GM12878 (cell line): ENCODE measurements around the gene PRPF31.

Source experiments
- EZH2 ChIP-seq: IDR thresholded peaks from 2 replicates; pipeline ENCODE4 v1.6.1; 2012; ENCODE audit warnings: low read depth, mild to moderate bottlenecking, control low read depth, inconsistent platforms, low read length, borderline replicate concordance; ENCODE audit not compliant: control insufficient read depth
- JUND ChIP-seq: IDR thresholded peaks from 2 replicates; pipeline ENCODE4 v1.6.1; 2012; ENCODE audit warnings: low read depth, mild to moderate bottlenecking, low read length, improper control_type of control experiment, moderate library complexity
- NFYB ChIP-seq: IDR thresholded peaks from 2 replicates; pipeline ENCODE4 v1.6.1; 2011; ENCODE audit warnings: low read depth, mild to moderate bottlenecking, low read length, improper control_type of control experiment, moderate library complexity; ENCODE audit not compliant: insufficient read depth
- TARDBP ChIP-seq: IDR thresholded peaks from 2 replicates; pipeline ENCODE4 v1.6.1; 2016; ENCODE audit warnings: borderline replicate concordance
- TF ChIP-seq, protein P1 (sequence below): IDR thresholded peaks from 2 replicates; pipeline ENCODE4 v1.6.1; 2012; ENCODE audit warnings: low read length, inconsistent platforms
- TF ChIP-seq, protein P2 (sequence below), 3 experiments: IDR thresholded peaks in 2 of 3; conservative IDR thresholded peaks in 1 of 3; 2 replicates each; pipeline ENCODE4 v1.5.1; 2011; ENCODE audit warnings: low read depth in 3 of 3, low read length in 3 of 3, mild to moderate bottlenecking in 3 of 3, control low read depth in 2 of 3, moderate library complexity in 2 of 3, inconsistent platforms in 1 of 3, mixed read lengths in 1 of 3; ENCODE audit not compliant: control insufficient read depth in 2 of 3, insufficient read depth in 1 of 3; ENCODE audit errors: extremely low read depth in 1 of 3

DNA sequence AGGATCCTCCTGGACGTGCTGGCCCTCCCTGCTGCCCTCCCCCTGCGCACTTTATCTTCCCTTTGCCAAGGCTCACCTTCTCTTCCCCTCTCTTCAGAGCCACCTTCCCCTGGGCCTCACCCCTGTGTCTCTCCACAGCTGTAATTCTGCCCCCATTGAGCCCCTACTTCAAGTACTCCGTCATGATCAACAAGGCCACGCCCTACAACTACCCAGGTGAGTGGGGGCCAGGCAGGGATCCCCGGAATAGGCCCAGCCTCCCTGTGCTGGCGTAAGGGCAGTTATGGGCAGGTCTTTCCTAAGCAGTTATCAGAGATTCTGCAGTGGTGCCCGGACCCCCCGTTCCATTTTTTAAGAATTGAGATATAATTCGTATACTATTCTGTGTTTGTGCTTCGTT lies 9.8 kb upstream of the PRPF31 start:
- TF ChIP-seq NFYB (no peak), EZH2 (no peak), TARDBP (no peak), JUND (no peak)
- TF ChIP-seq, protein P1, sequence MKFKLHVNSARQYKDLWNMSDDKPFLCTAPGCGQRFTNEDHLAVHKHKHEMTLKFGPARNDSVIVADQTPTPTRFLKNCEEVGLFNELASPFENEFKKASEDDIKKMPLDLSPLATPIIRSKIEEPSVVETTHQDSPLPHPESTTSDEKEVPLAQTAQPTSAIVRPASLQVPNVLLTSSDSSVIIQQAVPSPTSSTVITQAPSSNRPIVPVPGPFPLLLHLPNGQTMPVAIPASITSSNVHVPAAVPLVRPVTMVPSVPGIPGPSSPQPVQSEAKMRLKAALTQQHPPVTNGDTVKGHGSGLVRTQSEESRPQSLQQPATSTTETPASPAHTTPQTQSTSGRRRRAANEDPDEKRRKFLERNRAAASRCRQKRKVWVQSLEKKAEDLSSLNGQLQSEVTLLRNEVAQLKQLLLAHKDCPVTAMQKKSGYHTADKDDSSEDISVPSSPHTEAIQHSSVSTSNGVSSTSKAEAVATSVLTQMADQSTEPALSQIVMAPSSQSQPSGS, result no peak
- TF ChIP-seq, protein P2, sequence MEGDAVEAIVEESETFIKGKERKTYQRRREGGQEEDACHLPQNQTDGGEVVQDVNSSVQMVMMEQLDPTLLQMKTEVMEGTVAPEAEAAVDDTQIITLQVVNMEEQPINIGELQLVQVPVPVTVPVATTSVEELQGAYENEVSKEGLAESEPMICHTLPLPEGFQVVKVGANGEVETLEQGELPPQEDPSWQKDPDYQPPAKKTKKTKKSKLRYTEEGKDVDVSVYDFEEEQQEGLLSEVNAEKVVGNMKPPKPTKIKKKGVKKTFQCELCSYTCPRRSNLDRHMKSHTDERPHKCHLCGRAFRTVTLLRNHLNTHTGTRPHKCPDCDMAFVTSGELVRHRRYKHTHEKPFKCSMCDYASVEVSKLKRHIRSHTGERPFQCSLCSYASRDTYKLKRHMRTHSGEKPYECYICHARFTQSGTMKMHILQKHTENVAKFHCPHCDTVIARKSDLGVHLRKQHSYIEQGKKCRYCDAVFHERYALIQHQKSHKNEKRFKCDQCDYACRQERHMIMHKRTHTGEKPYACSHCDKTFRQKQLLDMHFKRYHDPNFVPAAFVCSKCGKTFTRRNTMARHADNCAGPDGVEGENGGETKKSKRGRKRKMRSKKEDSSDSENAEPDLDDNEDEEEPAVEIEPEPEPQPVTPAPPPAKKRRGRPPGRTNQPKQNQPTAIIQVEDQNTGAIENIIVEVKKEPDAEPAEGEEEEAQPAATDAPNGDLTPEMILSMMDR (IDR thresholded peaks at IDR 0.05 in 2 of 3, conservative IDR thresholded peaks at IDR 0.05 in 1 of 3; ENCODE audit: control insufficient read depth in 2 of 3, extremely low read depth in 1 of 3, insufficient read depth in 1 of 3, low read depth in 3 of 3, low read length in 3 of 3), result no peak
